GM20431 (cell line): ENCODE measurements around the gene C19orf81.
"Not testable (repeated sequence)": the region's sequence is repeated elsewhere in the genome, so short reads cannot be mapped to it uniquely, and the experiment has no call there.

Source experiments
- in situ Hi-C: fragments of 300-500 bp; cut with MseI, MboI; formaldehyde crosslinking; loops from one replicate; pipeline ENCODE4 v1.15.0; 2020; ENCODE audit warnings: low sequenced_read_pairs; ENCODE audit not compliant: unreplicated experiment

C19orf81 gene

GRCh38 chr19:50649433-50650391, at the start of gene C19orf81:
TSS of gene C19orf81 (plus strand) at chr19:50649445. CDS start at chr19:50649445, 0 bp downstream.
- in situ Hi-C loops = no loop called here

- in situ Hi-C loops = no loop called here
Measured at GRCh38 chr19:50601407-50602088, 47.7 kb upstream of the C19orf81 start.

GRCh38 chr19:50602089-50602422, 47.2 kb upstream of the C19orf81 start:
- in situ Hi-C loops = no loop called here

- in situ Hi-C loops = no loop called here
Measured at GRCh38 chr19:50602496-50602895, 46.7 kb upstream of the C19orf81 start.

GRCh38 chr19:50602935-50603334, 46.3 kb upstream of the C19orf81 start:
- in situ Hi-C loops = no loop called here

GRCh38 chr19:50604264-50605073, 44.8 kb upstream of the C19orf81 start:
- in situ Hi-C loops = not testable (repeated sequence)

- in situ Hi-C loops = not testable (repeated sequence)
Measured at GRCh38 chr19:50606059-50606836, 43.0 kb upstream of the C19orf81 start.

- in situ Hi-C loops = no loop called here
Measured at GRCh38 chr19:50607388-50607787, 41.9 kb upstream of the C19orf81 start.

GRCh38 chr19:50607874-50608785, 41.1 kb upstream of the C19orf81 start:
- in situ Hi-C loops = no loop called here

GRCh38 chr19:50612504-50613404, 36.5 kb upstream of the C19orf81 start:
- in situ Hi-C loops = not testable (repeated sequence)

- in situ Hi-C loops = not testable (repeated sequence)
Measured at GRCh38 chr19:50618379-50618778, 30.9 kb upstream of the C19orf81 start.

GRCh38 chr19:50619184-50619583, 30.1 kb upstream of the C19orf81 start:
- in situ Hi-C loops = not testable (repeated sequence)

GRCh38 chr19:50620394-50620906, 28.8 kb upstream of the C19orf81 start:
- in situ Hi-C loops = not testable (repeated sequence)

GRCh38 chr19:50624949-50625600, 24.2 kb upstream of the C19orf81 start:
- in situ Hi-C loops = no loop called here

- in situ Hi-C loops = no loop called here
Measured at GRCh38 chr19:50626011-50626410, 23.2 kb upstream of the C19orf81 start.

GRCh38 chr19:50626795-50627194, 22.4 kb upstream of the C19orf81 start:
- in situ Hi-C loops = no loop called here

GRCh38 chr19:50628146-50628545, 21.1 kb upstream of the C19orf81 start:
- in situ Hi-C loops = no loop called here
